Activated B cell treated with CpG ODN at 0.5 μM for 24 hours (primary cell): Measurements from ENCODE around the gene FHOD3. TPM values are rescaled to one million over a fixed set of nuclear protein-coding genes. Genes with fewer than 3 reads are reported as not detected.

Experiments used
- ATAC-seq: fragments of 200-7000 bp; cut with Tn5 transposase; one replicate; pipeline ENCODE4 v1.10.0; 2021; ENCODE audit warnings: low read depth, mild to moderate bottlenecking, moderate library complexity
- CTCF ChIA-PET: fragments of 350-600 bp; sonication (Branson Sonifier 250); formaldehyde crosslinking; loops from one replicate; lab custom pipeline; 2021; ENCODE audit warnings: antibody characterized with exemption; lab: Charles Lee
- POLR2A ChIA-PET: fragments of 350-600 bp; sonication (Branson Sonifier 250); formaldehyde crosslinking; loops from one replicate; lab custom pipeline; 2021; ENCODE audit warnings: antibody characterized with exemption; lab: Charles Lee
- DNase-seq: peaks from one replicate; pipeline ENCODE4 v3.0.0; 2022
- H3K27ac Mint-ChIP-seq: one replicate; pipeline ENCODE4 v1.8.0; 2020; ENCODE audit warnings: mixed read lengths
- H3K27me3 Mint-ChIP-seq: one replicate; pipeline ENCODE4 v1.8.0; 2021; ENCODE audit warnings: mixed read lengths
- H3K36me3 Mint-ChIP-seq: one replicate; pipeline ENCODE4 v1.8.0; 2021; ENCODE audit warnings: low read depth, mixed read lengths
- H3K4me1 Mint-ChIP-seq: one replicate; pipeline ENCODE4 v1.8.0; 2021; ENCODE audit warnings: mixed read lengths
- H3K4me3 Mint-ChIP-seq: one replicate; pipeline ENCODE4 v1.8.0; 2020; ENCODE audit warnings: mild to moderate bottlenecking, mixed read lengths
- H3K9me3 Mint-ChIP-seq: one replicate; pipeline ENCODE4 v1.8.0; 2020; ENCODE audit warnings: mixed read lengths
- CTCF ChIP-seq: fragments of 200-600 bp; IDR thresholded peaks from one replicate; pipeline ENCODE4 v1.8.0; 2022; ENCODE audit warnings: antibody characterized with exemption, mild to moderate bottlenecking
- intact Hi-C: fragments of 100-400 bp; cut with micrococcal nuclease; formaldehyde crosslinking; loops from one replicate; pipeline ENCODE4 v1.15.1; 2024
- total RNA-seq: library from RNA; stranded (reverse); gene quantifications from 2 replicates; pipeline ENCODE4 v1.2.3, GENCODE V29; 2022

FHOD3 gene
- total RNA-seq, 1 donor from 2014 or later: not detected

GRCh38 chr18:36372903-36373311 is 75.4 kb downstream of the FHOD3 start:
- ChIA-PET CTCF (no interaction called here), POLR2A (no interaction called here)
- H3K4me3 Mint-ChIP-seq: no peak overlapping the region
- ATAC-seq (no peak), DNase-seq (no peak)
- H3K27me3 Mint-ChIP-seq: peaks cover 20% of the 10 kb centered on the region
- H3K27ac Mint-ChIP-seq: no peak overlapping the region
- no peaks in the 10 kb centered on the region for H3K4me1 Mint-ChIP-seq
- no peak for TF ChIP-seq CTCF
- intact Hi-C loops: no loop called here
- no peaks in the 10 kb centered on the region for H3K36me3 Mint-ChIP-seq
- peaks cover 5% of the 10 kb centered on the region for H3K9me3 Mint-ChIP-seq

GRCh38 chr18:36374262-36374661 is 76.7 kb downstream of the FHOD3 start:
- ATAC-seq (no peak), DNase-seq (no peak)
- intact Hi-C loops: no loop called here
- H3K4me1 Mint-ChIP-seq: no peaks in the 10 kb centered on the region
- H3K9me3 Mint-ChIP-seq: peaks cover 5% of the 10 kb centered on the region
- H3K27ac Mint-ChIP-seq: no peak overlapping the region
- H3K36me3 Mint-ChIP-seq: no peaks in the 10 kb centered on the region
- POLR2A ChIA-PET: no interaction called here
- CTCF ChIA-PET: no interaction called here
- no peak for TF ChIP-seq CTCF
- H3K27me3 Mint-ChIP-seq: peaks cover 20% of the 10 kb centered on the region
- H3K4me3 Mint-ChIP-seq: no peak overlapping the region

- H3K4me3 Mint-ChIP-seq: no peak overlapping the region
- intact Hi-C loops: no loop called here
- CTCF ChIA-PET: no interaction called here
- H3K9me3 Mint-ChIP-seq: peaks cover 5% of the 10 kb centered on the region
- H3K36me3 Mint-ChIP-seq: no peaks in the 10 kb centered on the region
- H3K27me3 Mint-ChIP-seq: peaks cover 20% of the 10 kb centered on the region
- no peak for TF ChIP-seq CTCF
- H3K4me1 Mint-ChIP-seq: no peaks in the 10 kb centered on the region
- DNase-seq (no peak), ATAC-seq (no peak)
- H3K27ac Mint-ChIP-seq: no peak overlapping the region
- POLR2A ChIA-PET: no interaction called here
These were observed 77.6 kb downstream of the FHOD3 start for GRCh38 chr18:36375118-36375517.

GRCh38 chr18:36376361-36376760 is 78.8 kb downstream of the FHOD3 start:
- intact Hi-C loops: no loop called here
- H3K27ac Mint-ChIP-seq: no peak overlapping the region
- TF ChIP-seq CTCF: no peak
- H3K27me3 Mint-ChIP-seq: peaks cover 22% of the 10 kb centered on the region
- ChIA-PET POLR2A (no interaction called here), CTCF (no interaction called here)
- H3K4me1 Mint-ChIP-seq: no peaks in the 10 kb centered on the region
- no peak for ATAC-seq
- H3K36me3 Mint-ChIP-seq: no peaks in the 10 kb centered on the region
- no peak for DNase-seq
- H3K4me3 Mint-ChIP-seq: no peak overlapping the region
- peaks cover 2% of the 10 kb centered on the region for H3K9me3 Mint-ChIP-seq

- Mint-ChIP-seq H3K36me3 (no peaks in the 10 kb centered on the region), H3K27ac (no peak overlapping the region), H3K27me3 (peaks cover 16% of the 10 kb centered on the region), H3K9me3 (no peaks in the 10 kb centered on the region), H3K4me1 (no peaks in the 10 kb centered on the region), H3K4me3 (no peak overlapping the region)
- no peak for DNase-seq
- no peak for TF ChIP-seq CTCF
- POLR2A ChIA-PET: no interaction called here
- intact Hi-C loops: no loop called here
- no peak for ATAC-seq
- CTCF ChIA-PET: no interaction called here
These were observed 80.1 kb downstream of the FHOD3 start for GRCh38 chr18:36377626-36378025.
